Measurements from ENCODE around the gene MPPE1.

GRCh38 chr18:11851806-11852337, 56.2 kb downstream of the MPPE1 start:
- TF ChIP-seq CTCF (conservative IDR thresholded peaks at IDR 0.05; ENCODE audit: low read depth, low read length) (no peak), EZH2phosphoT487 (IDR thresholded peaks at IDR 0.05; ENCODE audit: borderline replicate concordance, low read length) (no peak), EZH2 (IDR thresholded peaks at IDR 0.05; ENCODE audit: low read length, unreplicated experiment) (no peak)

Measured in PC-3 (cell line).